SK-N-SH (cell line): Measurements from ENCODE around the gene GPRC5B. TPM values are rescaled to one million over a fixed set of nuclear protein-coding genes. Genes with fewer than 3 reads are reported as not detected.

Experiments
- CTCF ChIA-PET: fragments of 300-600, 350-600 bp; formaldehyde crosslinking; extraction: SDS; loops from one replicate; lab custom pipeline; 2021; lab: Yijun Ruan, JAX
- POLR2A ChIA-PET: fragments of 350-600 bp; sonication (Branson Sonifier 250); formaldehyde crosslinking; extraction: SDS; loops from one replicate; lab custom pipeline; 2020; ENCODE audit warnings: antibody characterized with exemption, inconsistent platforms; lab: Yijun Ruan, JAX
- DNase-seq: peaks from one replicate; pipeline ENCODE4 v3.0.0; 2012
- H2AFZ ChIP-seq: fragments of 200-600 bp; sonication (generic); 2 replicates; pipeline ENCODE4 v1.8.1; 2016; ENCODE audit warnings: antibody characterized with exemption, mild to moderate bottlenecking, low read depth
- H3F3A ChIP-seq: fragments of 200-600 bp; sonication (generic); replicated peaks from 2 replicates; pipeline ENCODE3; 2016; ENCODE audit warnings: antibody characterized with exemption, mild to moderate bottlenecking; ENCODE audit not compliant: insufficient read depth
- H3K27ac ChIP-seq, 2 experiments: fragments of 200-500 bp in 1 of 2; fragments of 200-600 bp in 1 of 2; sonication (Bioruptor generic) in 1 of 2; sonication (generic), shearing (Covaris generic) in 1 of 2; 2 replicates each; pipeline versions ENCODE4 v1.5.1 to v1.6.1; 2014 to 2016; ENCODE audit warnings: low read depth in 2 of 2, inconsistent platforms in 1 of 2, low read length in 1 of 2, mild to moderate bottlenecking in 1 of 2, mixed read lengths in 1 of 2
- H3K27me3 ChIP-seq: fragments of 200-600 bp; sonication (generic), shearing (Covaris generic); 2 replicates; pipeline ENCODE4 v1.6.1; 2016; ENCODE audit warnings: mixed run types; ENCODE audit not compliant: insufficient read depth
- H3K36me3 ChIP-seq, 2 experiments: fragments of 200-500 bp in 1 of 2; fragments of 200-600 bp in 1 of 2; sonication (Bioruptor generic) in 1 of 2; sonication (generic) in 1 of 2; replicated peaks in 1 of 2; 2 replicates each; pipeline versions ENCODE3 to v1.5.1; 2014 to 2016; ENCODE audit warnings: low read length in 1 of 2, mild to moderate bottlenecking in 1 of 2; ENCODE audit not compliant: insufficient read depth in 2 of 2, control insufficient read depth in 1 of 2
- H3K4me1 ChIP-seq, 2 experiments: fragments of 200-500 bp in 1 of 2; fragments of 200-600 bp in 1 of 2; sonication (Bioruptor generic) in 1 of 2; sonication (generic), shearing (Covaris generic) in 1 of 2; 2 replicates each; pipeline versions ENCODE4 v1.5.1 to v1.6.1; 2014 to 2016; ENCODE audit warnings: low read depth in 1 of 2, low read length in 1 of 2, mixed run types in 1 of 2; ENCODE audit not compliant: insufficient read depth in 2 of 2, control insufficient read depth in 1 of 2
- H3K4me2 ChIP-seq: fragments of 200-600 bp; sonication (generic), shearing (Covaris generic); 2 replicates; pipeline ENCODE4 v1.6.1; 2017; ENCODE audit warnings: mixed run types
- H3K4me3 ChIP-seq, 2 experiments: fragments of 200-500 bp in 1 of 2; fragments of 200-600 bp in 1 of 2; sonication (Bioruptor generic) in 1 of 2; sonication (generic), shearing (Covaris generic) in 1 of 2; 2 replicates each; pipeline versions ENCODE4 v1.5.1 to v1.8.1; 2014 to 2016; ENCODE audit warnings: low read depth in 2 of 2, inconsistent platforms in 1 of 2, low read length in 1 of 2, mild to moderate bottlenecking in 1 of 2, mixed read lengths in 1 of 2, moderate library complexity in 1 of 2
- H3K79me2 ChIP-seq: fragments of 200-600 bp; sonication (generic); 2 replicates; pipeline ENCODE4 v1.8.1; 2017; ENCODE audit warnings: mild to moderate bottlenecking; ENCODE audit not compliant: insufficient read depth
- H3K9ac ChIP-seq: fragments of 200-600 bp; sonication (generic); 2 replicates; pipeline ENCODE4 v1.6.1; 2017; ENCODE audit warnings: mixed run types
- H3K9me2 ChIP-seq: fragments of 200-600 bp; sonication (generic); 2 replicates; pipeline ENCODE4 v1.6.1; 2017; ENCODE audit warnings: mixed run types
- H3K9me3 ChIP-seq: fragments of 200-600 bp; sonication (generic); 2 replicates; pipeline ENCODE4 v1.6.1; 2017; ENCODE audit warnings: mixed run types, mild to moderate bottlenecking, moderate library complexity
- H4K20me1 ChIP-seq: fragments of 200-600 bp; sonication (generic); 2 replicates; pipeline ENCODE4 v1.6.1; 2017; ENCODE audit warnings: mild to moderate bottlenecking, mixed run types; ENCODE audit not compliant: insufficient read depth
- CHD2 ChIP-seq: fragments of 150-350 bp; IDR thresholded peaks from 2 replicates; pipeline ENCODE4 v1.6.1; 2018; ENCODE audit warnings: low read length; ENCODE audit not compliant: partially characterized antibody
- CTCF ChIP-seq: fragments of 200-600 bp; sonication (generic); IDR thresholded peaks from 2 replicates; pipeline ENCODE4 v1.6.1; 2017; ENCODE audit warnings: antibody characterized with exemption, mild to moderate bottlenecking, moderate library complexity
- EP300 ChIP-seq, 2 experiments: IDR thresholded peaks; 2 replicates each; pipeline versions ENCODE4 v1.4.0 to v1.6.1; 2012; ENCODE audit warnings: borderline replicate concordance in 1 of 2, low read depth in 1 of 2, low read length in 1 of 2
- FOXJ3 ChIP-seq: sonication (generic); formaldehyde crosslinking; IDR thresholded peaks from 2 replicates; pipeline ENCODE4 v1.5.1; 2020; ENCODE audit warnings: mild to moderate bottlenecking, missing genetic modification reagents
- IRF3 ChIP-seq: fragments of 150-350 bp; IDR thresholded peaks from 2 replicates; pipeline ENCODE4 v1.6.1; 2016; ENCODE audit warnings: mild to moderate bottlenecking, low read depth, low read length
- JUND ChIP-seq: IDR thresholded peaks from 2 replicates; pipeline ENCODE4 v1.4.0; 2012
- MEF2A ChIP-seq: IDR thresholded peaks from 2 replicates; pipeline ENCODE4 v1.4.0; 2012; ENCODE audit warnings: low read depth, borderline replicate concordance
- NRF1 ChIP-seq: IDR thresholded peaks from 2 replicates; pipeline ENCODE4 v1.6.1; 2012; ENCODE audit warnings: low read depth, mild to moderate bottlenecking, low read length
- PBX3 ChIP-seq: IDR thresholded peaks from 2 replicates; pipeline ENCODE4; 2012
- POLR2AphosphoS5 ChIP-seq: IDR thresholded peaks from 2 replicates; pipeline ENCODE4 v1.6.1; 2012; ENCODE audit warnings: low read depth, low read length
- RAD21 ChIP-seq: IDR thresholded peaks from 2 replicates; pipeline ENCODE4 v1.6.1; 2012; ENCODE audit warnings: mild to moderate bottlenecking, low read length
- RFX5 ChIP-seq: IDR thresholded peaks from 2 replicates; pipeline ENCODE4 v1.6.1; 2012; ENCODE audit warnings: mild to moderate bottlenecking, improper control_type of control experiment, low read length
- RXRA ChIP-seq: IDR thresholded peaks from 2 replicates; pipeline ENCODE4 v1.4.0; 2012; ENCODE audit warnings: low read depth, mild to moderate bottlenecking, borderline replicate concordance
- SMC3 ChIP-seq: IDR thresholded peaks from 2 replicates; pipeline ENCODE4 v1.6.1; 2012; ENCODE audit warnings: low read depth, low read length, improper control_type of control experiment
- TEAD4 ChIP-seq: IDR thresholded peaks from 2 replicates; pipeline ENCODE4 v1.4.0; 2012; ENCODE audit warnings: mild to moderate bottlenecking, borderline replicate concordance; ENCODE audit not compliant: insufficient read depth
- USF1 ChIP-seq: IDR thresholded peaks from 2 replicates; pipeline ENCODE4 v1.4.0; 2012; ENCODE audit warnings: low read depth, borderline replicate concordance
- USF2 ChIP-seq: fragments of 150-350 bp; IDR thresholded peaks from 2 replicates; pipeline ENCODE4 v1.6.1; 2017; ENCODE audit warnings: antibody characterized with exemption, low read length, low read depth, borderline replicate concordance
- ZBTB33 ChIP-seq: IDR thresholded peaks from 2 replicates; pipeline ENCODE4 v1.4.0; 2012; ENCODE audit warnings: low read depth, borderline replicate concordance
- WGBS: methylation state at CpG from one replicate; pipeline ENCODE4 v1.1.6; 2017; ENCODE audit warnings: low lambda C conversion rate; 5-methylcytosine and 5-hydroxymethylcytosine counted together
- polyA plus RNA-seq, 3 experiments: library from polyadenylated mRNA; depleted of rRNA; stranded (reverse); fragments of >200 nt; gene quantifications; 2 replicates each; pipeline ENCODE4 v1.2.3, GENCODE V29; 2012

The GPRC5B gene
- polyA plus RNA-seq, 1 of the 3 experiments (the other 2 are of a cell fraction) = 1.1 TPM

- DNase-seq = no peak
- WGBS = 94% methylated on average over 9 of the region's 9 CpGs
- no peak overlapping the region for H3K27ac ChIP-seq
- no peak overlapping the region for H2AFZ ChIP-seq
- ChIA-PET CTCF (no interaction called here), POLR2A (no interaction called here)
- H3K9me2 ChIP-seq = no peaks in the 10 kb centered on the region
- peaks cover 0 to 10% of the 10 kb centered on the region in 2 experiments; a peak in 1 of 4 replicates for H3K4me1 ChIP-seq
- no peak overlapping the region for H3K4me3 ChIP-seq
- H3K4me2 ChIP-seq = no peak overlapping the region
- no peaks in the 10 kb centered on the region for H3F3A ChIP-seq
- no peaks in the 10 kb centered on the region for H3K9me3 ChIP-seq
- no peaks in the 10 kb centered on the region for H3K27me3 ChIP-seq
- TF ChIP-seq JUND (no peak), EP300 (IDR thresholded peaks at IDR 0.05; ENCODE audit: borderline replicate concordance in 1 of 2, low read depth in 1 of 2, low read length in 1 of 2) (no peak), CHD2 (no peak), PBX3 (no peak), IRF3 (no peak)
- H4K20me1 ChIP-seq = no peaks in the 10 kb centered on the region
- no peak overlapping the region for H3K9ac ChIP-seq
- no peaks in the 10 kb centered on the region for H3K36me3 ChIP-seq
- no peaks in the 10 kb centered on the region for H3K79me2 ChIP-seq
These were observed 75.0 kb downstream of the GPRC5B start for GRCh38 chr16:19809693-19810092.

- H3K79me2 ChIP-seq = no peaks in the 10 kb centered on the region
- peaks cover 0 to 10% of the 10 kb centered on the region in 2 experiments; a peak in 1 of 4 replicates for H3K4me1 ChIP-seq
- 89% methylated on average over 4 of the region's 4 CpGs for WGBS
- H3F3A ChIP-seq = no peaks in the 10 kb centered on the region
- DNase-seq = no peak
- no peak overlapping the region for H3K27ac ChIP-seq
- no peak overlapping the region for H2AFZ ChIP-seq
- H4K20me1 ChIP-seq = no peaks in the 10 kb centered on the region
- POLR2A ChIA-PET = no interaction called here
- no peaks in the 10 kb centered on the region for H3K9me3 ChIP-seq
- no peak overlapping the region for H3K4me2 ChIP-seq
- H3K36me3 ChIP-seq = no peaks in the 10 kb centered on the region
- H3K9ac ChIP-seq = no peak overlapping the region
- no peaks in the 10 kb centered on the region for H3K9me2 ChIP-seq
- H3K4me3 ChIP-seq = no peak overlapping the region
- CTCF ChIA-PET = no interaction called here
- H3K27me3 ChIP-seq = no peaks in the 10 kb centered on the region
- no peak for TF ChIP-seq RFX5
- no peak for TF ChIP-seq JUND
- TF ChIP-seq CTCF = no peak
- no peak for TF ChIP-seq USF1
- TF ChIP-seq PBX3 = no peak
- no peak for TF ChIP-seq RXRA
- no peak for TF ChIP-seq SMC3
- no peak for TF ChIP-seq NRF1
- TF ChIP-seq POLR2AphosphoS5 = no peak
- no peak for TF ChIP-seq FOXJ3 (CRISPR knock-in tag)
- TF ChIP-seq TEAD4 = no peak
- TF ChIP-seq RAD21 = no peak
- TF ChIP-seq USF2 = no peak
- no peak for TF ChIP-seq ZBTB33
- no peak for TF ChIP-seq EP300 (IDR thresholded peaks at IDR 0.05; ENCODE audit: borderline replicate concordance in 1 of 2, low read depth in 1 of 2, low read length in 1 of 2)
- no peak for TF ChIP-seq MEF2A
- no peak for TF ChIP-seq CHD2
These were observed 75.5 kb downstream of the GPRC5B start for GRCh38 chr16:19809121-19809635.
